Subcutaneous adipose tissue (tissue), 4 donors: ENCODE measurements around the gene FAM43A. TPM values are rescaled to one million over a fixed set of nuclear protein-coding genes. Genes with fewer than 3 reads are reported as not detected.

ENCODE experiments used
- CTCF ChIP-seq: fragments of 450-650 bp; IDR thresholded peaks from one replicate; pipeline ENCODE4 v1.5.1; 2016; ENCODE audit warnings: low read depth, mild to moderate bottlenecking, control low read depth, antibody characterized with exemption, moderate library complexity
- total RNA-seq, 4 donors: library from RNA; depleted of rRNA; stranded (reverse); fragments of >200 nt; gene quantifications; one replicate each; pipeline ENCODE4 v1.1.0, GENCODE V29; 2016

The FAM43A gene
- total RNA-seq, 4 donors from 2014 or later: 4.4 to 24.5 (median 9.1) TPM

GRCh38 chr3:194723846-194724618 lies 38.3 kb downstream of the FAM43A start:
- TF ChIP-seq CTCF: no peak

GRCh38 chr3:194725346-194725745 lies 39.7 kb downstream of the FAM43A start:
- TF ChIP-seq CTCF: no peak

GRCh38 chr3:194727435-194728128 lies 41.9 kb downstream of the FAM43A start:
- TF ChIP-seq CTCF: no peak

- TF ChIP-seq CTCF: no peak
Measured at GRCh38 chr3:194728986-194729385, 43.3 kb downstream of the FAM43A start.

GRCh38 chr3:194730365-194730764 lies 44.7 kb downstream of the FAM43A start:
- TF ChIP-seq CTCF: no peak

- TF ChIP-seq CTCF: no peak
Measured at GRCh38 chr3:194731506-194732073, 45.9 kb downstream of the FAM43A start.

- no peak for TF ChIP-seq CTCF
Measured at GRCh38 chr3:194732617-194733016, 46.9 kb downstream of the FAM43A start.
